Measurements from ENCODE around the gene NSUN2.

GRCh38 chr5:6631441-6631840 is 1.4 kb downstream of the NSUN2 start:
- TF ChIP-seq CTCF (IDR thresholded peaks at IDR 0.05): no peak
- no peak for TF ChIP-seq POLR2A (IDR thresholded peaks at IDR 0.05)
